MM.1S (cell line): Measurements from ENCODE around the gene HRCT1.

ENCODE experiments used
- CTCF ChIP-seq: fragments of 300-600 bp; sonication (generic); IDR thresholded peaks from 2 replicates; pipeline ENCODE4 v1.5.1; 2016; ENCODE audit warnings: antibody characterized with exemption, low read length, mixed read lengths
- EZH2 ChIP-seq: fragments of 300-600 bp; sonication (generic); optimal IDR thresholded peaks from 2 replicates; pipeline ENCODE3; 2017; ENCODE audit warnings: low read depth, mild to moderate bottlenecking, antibody characterized with exemption, low read length, mixed read lengths

GRCh38 chr9:35891646-35892045 is 14.4 kb upstream of the HRCT1 start:
- TF ChIP-seq CTCF (no peak), EZH2 (no peak)
